Measurements from ENCODE around the gene MRPS27.
"Not testable (repeated sequence)": the region's sequence is repeated elsewhere in the genome, so short reads cannot be mapped to it uniquely, and the experiment has no call there.

MRPS27 gene

DNA sequence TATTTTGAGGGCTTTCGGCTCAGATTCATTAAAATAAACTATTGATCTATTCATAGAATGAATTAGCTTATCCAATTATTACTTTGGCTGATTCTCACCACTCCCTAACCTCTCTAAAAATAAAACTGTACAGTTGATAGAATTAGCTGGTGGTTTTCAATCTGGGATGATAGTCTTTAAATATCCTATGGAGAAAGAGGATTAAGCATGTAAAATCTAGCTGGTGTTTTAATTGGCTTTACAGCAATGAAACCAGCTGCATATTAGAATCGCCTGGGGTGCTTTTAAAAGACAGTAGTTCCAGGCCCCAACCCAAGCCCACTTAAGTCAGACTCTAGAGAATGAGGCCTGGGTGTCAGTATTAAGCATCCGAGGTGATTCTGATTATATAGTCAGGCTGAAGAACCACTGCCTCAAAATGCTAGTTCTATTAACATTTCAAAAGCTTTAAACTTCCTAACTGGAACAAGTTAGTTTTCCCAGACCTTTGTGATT, 117.7 kb downstream of the MRPS27 start:
- no peak for DNase-seq (ENCODE audit: low read depth in 2 of 2)

DNA sequence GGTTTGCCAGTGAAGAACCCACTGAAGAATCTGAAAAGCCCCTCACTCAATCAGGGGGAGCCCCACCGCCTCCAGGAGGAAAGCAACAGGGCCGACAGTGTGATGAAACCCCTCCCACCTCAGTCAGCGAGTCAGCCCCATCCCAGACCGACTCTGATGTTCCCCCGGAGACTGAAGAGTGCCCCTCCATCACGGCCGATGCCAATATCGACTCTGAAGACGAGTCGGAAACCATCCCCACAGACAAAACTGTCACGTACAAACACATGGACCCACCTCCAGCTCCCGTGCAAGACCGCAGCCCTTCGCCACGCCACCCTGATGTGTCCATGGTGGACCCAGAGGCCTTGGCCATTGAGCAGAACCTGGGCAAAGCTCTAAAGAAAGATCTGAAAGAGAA, 120.4 kb downstream of the MRPS27 start:
- no peak for DNase-seq (ENCODE audit: low read depth in 2 of 2)

DNA sequence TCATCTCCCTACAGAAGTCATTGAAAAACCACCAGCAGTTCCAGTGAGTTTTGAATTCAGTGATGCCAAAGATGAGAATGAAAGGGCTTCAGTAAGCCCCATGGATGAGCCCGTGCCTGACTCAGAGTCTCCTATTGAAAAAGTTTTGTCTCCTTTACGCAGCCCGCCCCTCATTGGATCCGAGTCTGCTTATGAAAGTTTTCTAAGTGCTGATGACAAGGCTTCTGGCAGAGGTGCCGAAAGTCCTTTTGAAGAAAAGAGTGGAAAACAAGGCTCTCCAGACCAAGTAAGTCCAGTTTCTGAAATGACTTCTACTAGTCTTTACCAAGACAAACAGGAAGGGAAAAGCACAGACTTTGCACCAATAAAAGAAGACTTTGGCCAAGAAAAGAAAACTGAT, 122.6 kb downstream of the MRPS27 start:
- no peak for DNase-seq (ENCODE audit: low read depth in 2 of 2)

DNA sequence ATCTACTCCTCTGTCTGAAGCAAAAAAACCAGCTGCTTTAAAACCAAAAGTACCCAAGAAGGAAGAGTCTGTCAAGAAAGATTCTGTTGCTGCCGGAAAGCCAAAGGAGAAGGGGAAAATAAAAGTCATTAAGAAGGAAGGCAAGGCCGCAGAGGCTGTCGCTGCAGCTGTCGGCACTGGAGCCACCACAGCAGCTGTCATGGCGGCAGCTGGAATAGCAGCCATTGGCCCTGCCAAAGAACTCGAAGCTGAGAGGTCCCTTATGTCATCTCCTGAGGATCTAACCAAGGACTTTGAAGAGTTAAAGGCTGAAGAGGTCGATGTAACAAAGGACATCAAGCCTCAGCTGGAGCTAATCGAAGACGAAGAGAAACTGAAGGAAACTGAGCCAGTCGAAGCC, 124.5 kb downstream of the MRPS27 start:
- DNase-seq (ENCODE audit: low read depth in 2 of 2): no peak

DNA sequence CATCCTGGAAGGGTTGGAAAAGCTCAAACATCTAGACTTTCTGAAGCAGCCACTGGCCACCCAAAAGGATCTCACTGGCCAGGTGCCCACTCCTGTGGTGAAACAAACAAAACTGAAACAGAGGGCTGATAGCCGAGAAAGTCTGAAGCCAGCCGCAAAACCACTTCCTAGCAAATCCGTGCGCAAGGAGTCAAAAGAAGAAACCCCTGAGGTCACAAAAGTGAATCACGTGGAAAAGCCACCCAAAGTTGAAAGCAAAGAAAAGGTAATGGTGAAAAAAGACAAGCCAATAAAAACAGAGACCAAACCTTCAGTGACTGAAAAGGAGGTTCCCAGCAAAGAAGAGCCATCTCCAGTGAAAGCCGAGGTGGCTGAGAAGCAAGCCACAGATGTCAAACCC, 125.2 kb downstream of the MRPS27 start:
- DNase-seq (ENCODE audit: low read depth in 2 of 2): peak; percentile 20 to 37

DNA sequence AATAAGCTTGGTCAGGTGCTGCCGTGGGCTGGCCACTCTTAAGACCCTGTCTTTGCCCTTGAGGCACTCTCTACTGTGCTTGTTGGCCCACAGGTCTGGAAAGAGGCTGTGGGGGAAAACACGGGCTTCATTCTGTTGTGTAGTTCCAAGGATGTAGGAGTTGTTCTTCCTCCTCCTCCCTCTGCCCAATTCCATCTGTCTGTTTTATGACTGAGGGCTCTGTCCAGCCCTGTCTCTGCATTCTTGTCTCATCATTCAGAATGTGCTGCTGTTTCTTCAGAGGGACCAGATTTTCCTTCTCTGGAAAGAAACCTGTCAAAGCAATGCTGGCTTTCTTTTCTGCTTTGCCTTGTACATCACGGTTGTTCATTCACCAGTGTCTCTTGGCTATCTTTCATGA, 128.6 kb downstream of the MRPS27 start:
- DNase-seq (ENCODE audit: low read depth in 2 of 2): no peak

DNA sequence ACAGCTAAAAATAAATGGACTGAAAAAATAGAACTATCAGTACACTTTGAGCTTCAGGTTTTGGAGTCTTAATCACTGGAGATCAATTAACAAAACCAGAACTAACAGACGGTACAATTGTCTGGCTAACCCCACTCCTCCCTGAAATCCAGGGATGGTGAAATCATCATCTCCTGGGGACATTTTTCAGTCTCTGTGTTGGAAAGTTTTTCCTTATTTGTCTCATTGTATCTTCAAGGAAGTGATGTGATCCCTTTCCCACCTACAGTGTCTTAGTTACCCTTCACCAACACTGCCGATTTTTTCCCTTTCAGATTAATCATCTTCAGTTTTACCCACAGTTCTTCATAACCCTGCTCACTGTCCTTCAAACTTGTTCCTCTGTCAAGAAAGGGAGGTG, 130.9 kb downstream of the MRPS27 start:
- no peak for DNase-seq (ENCODE audit: low read depth in 2 of 2)

DNA sequence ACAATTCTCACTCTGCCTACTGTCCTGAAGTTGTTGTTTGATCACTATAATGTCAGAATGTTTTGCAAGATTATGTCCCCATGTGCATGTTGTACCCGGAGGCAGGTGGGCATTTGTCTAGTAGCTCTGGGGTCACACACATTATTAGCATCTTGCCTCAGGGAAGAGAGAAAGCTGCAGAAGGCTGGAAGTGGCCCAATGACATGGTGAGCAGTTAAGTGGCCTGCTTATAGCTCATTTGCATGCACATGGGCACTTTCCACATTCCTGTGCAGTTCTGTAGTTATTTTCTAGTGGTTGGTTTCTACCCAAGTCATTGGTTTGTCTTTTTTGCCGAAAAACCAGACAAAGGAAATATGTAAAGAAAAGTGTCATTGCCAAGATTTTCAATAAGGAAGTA, 131.9 kb downstream of the MRPS27 start:
- DNase-seq (ENCODE audit: low read depth in 2 of 2): no peak

DNA sequence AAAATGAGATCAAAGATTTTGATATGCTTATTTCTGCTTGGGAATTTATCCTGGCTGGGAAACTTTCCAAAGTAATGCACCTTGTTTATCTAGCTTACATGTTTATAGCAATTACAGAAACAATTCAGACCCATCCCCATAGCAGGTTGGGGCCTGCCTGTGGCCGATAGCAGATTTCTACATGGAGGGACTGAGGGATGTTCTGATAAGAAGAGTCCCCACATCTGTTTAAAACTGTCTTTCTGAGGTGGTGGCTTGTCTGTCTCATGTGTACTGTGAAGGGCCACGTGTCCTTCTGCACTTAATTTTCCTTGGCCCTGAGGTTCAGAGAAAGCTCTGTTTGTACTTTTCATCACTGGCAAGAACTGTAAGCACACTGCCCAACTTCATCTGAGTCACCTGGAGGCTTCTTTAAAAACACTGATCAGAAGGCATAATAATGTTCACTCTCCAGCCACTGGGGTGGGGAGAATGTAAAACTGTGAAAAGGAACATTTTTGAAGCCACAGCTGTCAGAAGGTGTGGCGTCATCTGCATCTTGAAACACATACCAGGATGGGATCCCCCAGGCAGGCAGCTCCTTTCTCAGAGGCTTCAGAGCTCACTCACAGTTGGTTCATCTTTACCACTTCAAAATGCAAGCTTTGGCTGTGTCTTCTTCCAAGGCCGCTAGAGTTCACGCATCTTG, 132.5 kb downstream of the MRPS27 start:
- DNase-seq (ENCODE audit: low read depth in 2 of 2): no peak

DNA sequence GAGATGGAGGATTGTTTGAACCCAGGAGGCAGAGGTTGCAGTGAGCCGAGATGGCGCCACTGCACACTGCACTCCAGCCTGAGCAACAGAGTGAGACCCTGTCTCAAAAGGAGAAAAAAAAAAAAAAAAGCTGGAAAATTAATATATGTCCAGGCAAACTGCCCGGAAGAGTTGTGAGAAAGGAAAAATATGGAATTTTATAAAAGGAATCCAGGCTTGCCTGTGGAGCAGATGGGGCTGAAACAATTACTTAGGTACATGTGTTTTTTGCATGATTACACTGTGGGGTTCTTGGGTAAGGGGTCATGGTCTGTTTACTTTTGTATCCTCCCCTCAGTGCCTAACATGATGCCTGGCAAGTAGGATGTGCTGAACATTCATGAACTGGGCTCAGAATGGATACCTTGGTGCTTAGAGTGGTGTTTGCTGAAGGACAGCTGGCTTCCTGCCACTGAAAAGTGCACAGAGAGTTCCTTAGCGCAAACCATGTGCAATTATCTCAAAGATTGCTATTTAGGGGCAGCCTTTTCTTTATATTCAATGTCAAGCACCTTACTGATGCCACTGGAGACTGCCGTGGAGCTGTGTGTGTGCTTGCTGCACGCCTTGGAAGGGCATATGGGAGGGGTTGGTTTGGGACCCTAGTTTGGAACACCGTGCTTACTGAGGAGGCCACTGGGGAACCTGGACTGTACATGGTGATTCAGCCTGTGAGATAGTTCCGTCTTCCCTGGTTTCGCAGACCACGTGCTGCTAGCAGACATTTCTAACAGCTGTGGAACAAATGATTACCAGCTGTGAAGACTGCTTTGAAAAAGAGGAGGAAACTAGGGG, 134.3 kb downstream of the MRPS27 start:
- no peak for DNase-seq (ENCODE audit: low read depth in 2 of 2)

DNA sequence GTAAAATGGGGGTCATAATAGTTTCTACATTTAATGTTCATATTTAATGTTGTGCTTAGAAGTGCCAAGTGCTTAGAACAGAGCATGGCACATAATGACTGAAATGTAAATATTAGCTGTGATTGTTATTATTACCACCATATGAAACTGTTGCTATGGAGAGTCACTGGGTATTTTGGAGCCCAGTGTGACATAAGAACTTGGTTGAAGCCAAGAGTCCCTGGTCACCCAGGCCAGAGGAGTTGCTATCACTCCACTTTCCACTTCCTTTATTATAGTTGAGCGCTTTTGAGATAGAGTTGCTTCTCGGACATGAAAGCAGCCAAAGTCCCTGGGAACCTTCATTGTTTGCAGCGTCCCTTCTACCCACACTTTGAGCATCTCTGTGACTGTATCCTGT, 135.6 kb downstream of the MRPS27 start:
- DNase-seq (ENCODE audit: low read depth in 2 of 2): no peak

DNA sequence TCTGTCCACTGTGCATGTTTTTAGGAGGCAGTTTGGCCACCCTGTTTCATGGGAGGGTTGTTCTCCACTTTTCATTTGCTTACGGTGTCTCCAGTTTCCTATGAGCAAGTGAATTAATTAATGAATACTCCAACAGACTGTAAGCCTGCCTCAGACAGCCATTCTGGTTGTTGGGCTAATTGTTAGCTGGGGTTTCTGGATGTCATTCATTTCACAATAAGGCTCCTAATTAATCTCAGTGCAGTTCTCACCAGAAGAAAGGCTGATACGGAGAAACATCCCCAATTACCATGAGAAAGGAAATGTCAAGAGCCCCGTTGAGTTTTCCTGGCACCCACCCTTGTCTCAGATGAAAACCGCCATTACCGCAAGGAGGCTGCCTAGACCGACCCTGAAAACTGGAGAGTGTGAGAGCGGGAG, 136.9 kb downstream of the MRPS27 start:
- DNase-seq (ENCODE audit: low read depth in 2 of 2): no peak

DNA sequence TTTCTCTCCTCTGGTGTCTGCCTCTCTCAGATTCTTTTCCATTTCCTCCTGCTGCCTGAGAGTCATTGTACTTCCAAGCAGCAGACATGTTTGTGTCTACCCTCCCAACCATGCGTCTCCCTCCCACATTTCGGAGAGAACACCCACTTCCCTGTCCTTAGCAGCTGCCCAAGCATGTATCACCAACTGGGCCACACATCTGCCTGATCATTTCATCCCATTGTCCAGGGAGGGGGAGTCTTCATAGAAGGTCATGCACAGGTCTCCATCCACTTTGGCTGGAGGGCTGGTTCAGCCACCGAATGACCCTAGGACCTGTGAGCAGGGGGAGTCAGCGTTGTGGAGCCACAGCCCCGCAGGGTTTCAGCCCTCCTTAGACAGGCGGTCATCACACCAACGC, 137.4 kb downstream of the MRPS27 start:
- DNase-seq (ENCODE audit: low read depth in 2 of 2): no peak

DNA sequence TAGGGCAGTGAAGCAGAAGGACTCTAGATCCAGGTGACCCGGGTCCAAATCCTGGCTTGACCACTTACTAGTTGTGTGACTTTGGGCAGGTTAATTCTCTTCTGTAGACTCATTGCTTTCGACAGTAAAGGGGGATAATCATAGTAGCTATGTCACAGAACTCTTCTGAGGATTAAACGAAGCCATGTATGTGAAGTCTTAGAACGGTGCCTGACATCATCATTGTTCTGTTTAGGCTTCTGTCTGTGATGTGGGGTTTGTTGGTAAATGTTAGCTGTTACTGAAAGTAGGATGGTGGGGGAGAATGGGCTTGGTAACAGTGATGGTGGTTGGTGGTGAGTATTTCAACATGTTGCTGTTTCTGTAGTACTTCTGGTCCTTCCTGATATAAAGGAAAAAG, 139.1 kb downstream of the MRPS27 start:
- DNase-seq (ENCODE audit: low read depth in 2 of 2): no peak

DNA sequence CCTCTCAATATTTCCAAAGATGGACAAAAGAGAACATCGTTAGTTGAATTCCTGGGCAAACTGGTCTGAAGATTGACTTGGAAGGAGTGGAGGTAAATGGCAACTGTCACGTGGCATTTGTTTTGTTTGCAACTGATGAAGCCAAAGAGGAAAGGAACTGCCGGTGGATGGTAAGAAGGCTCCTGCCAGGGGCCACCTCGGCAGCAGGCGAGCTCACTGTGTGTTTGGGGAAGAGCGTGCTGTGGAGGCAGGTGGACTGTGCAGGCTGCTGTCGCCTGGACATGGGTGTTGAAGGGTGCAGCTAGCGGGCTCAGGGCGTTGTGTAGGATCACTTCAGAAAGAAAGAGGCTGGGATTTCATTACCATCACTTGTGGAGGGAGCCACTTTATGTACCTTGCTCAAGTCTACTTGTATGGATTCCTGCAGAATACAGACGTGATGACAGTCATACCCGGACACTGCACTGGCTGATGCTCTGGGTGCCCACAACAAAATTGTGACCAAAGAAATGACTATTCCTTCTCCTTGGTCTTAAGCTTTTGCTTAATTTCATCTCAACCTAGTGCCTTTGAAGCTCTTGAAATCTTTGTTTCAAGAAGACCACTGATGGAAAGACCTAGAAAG, 140.1 kb downstream of the MRPS27 start:
- DNase-seq (ENCODE audit: low read depth in 2 of 2): no peak

DNA sequence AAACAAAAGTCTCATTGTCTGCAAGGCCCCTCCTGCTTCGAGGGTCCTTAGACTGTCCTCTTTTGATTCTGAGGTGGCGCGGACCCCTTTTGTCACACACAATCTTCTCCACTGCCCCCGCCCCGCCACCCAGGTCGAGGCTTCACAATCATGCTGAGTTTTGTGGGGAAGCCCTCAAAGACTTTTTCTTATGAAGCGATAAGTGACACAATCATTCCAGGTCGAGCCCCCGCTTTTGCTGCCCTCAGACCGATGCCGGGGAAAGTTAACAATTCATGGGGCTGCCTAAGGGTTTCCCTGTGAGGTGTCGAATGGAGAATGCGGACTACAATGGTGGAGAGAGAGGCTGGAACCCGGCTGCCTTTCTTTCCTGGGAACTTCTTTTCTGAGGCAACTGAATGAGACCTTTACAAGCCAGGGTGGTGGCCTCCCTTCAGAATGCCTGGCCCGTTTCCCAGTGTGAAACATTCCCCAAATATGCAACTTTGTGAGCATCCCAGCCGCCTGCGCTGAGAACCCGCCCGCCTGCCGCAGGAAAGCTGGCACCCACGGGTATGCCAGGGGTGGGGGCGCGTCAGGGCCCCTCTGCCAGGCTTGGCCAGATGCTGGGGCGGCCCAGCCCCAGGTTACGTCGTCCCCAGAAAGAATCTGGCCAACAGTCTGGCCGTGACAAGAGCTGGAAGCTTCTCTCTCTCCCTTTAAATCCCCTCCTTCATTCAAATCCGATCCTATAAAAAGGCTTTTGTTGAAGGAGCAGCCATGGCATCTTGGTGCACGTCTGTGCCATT, 140.8 kb downstream of the MRPS27 start:
- no peak for DNase-seq (ENCODE audit: low read depth in 2 of 2)

DNA sequence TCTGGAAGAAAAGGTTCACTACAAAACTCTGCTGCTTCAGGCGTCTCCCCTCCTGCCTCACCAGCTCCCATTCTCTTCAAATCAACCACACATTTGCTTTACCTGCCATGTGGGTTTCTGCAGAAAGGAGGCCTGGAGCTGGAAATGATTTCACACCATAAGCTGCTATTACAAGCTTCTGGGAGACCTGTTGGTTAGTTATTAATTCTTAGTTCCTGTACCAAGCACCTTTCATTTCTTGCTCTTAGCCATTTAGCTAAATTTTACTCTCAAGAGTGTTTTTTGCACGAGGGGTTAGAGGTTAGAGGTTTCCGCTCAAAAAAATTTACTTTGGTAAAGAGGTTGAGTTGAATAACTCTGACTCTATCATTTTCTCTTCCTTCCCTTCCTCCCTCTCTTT, 142.5 kb downstream of the MRPS27 start:
- DNase-seq (ENCODE audit: low read depth in 2 of 2): no peak

DNA sequence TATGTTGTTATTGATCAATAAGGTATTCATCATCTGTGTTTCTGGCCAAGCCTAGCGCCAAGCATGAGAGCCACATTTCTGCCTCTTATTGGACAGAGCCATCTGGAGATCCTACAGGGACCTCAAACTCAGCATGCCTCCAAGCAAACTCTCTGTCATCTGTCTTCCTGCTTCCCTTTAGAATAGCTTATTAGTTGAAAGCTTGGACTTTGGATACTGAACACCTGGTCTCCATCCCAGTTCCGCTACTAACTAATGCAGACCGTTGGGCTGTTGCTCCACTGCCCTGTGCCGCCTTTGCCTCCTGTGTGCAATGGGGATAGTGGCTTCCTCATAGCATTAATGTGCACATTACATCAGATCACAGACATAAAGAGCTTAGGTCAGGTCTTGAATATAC, 147.3 kb downstream of the MRPS27 start:
- no peak for DNase-seq (ENCODE audit: low read depth in 2 of 2)

DNA sequence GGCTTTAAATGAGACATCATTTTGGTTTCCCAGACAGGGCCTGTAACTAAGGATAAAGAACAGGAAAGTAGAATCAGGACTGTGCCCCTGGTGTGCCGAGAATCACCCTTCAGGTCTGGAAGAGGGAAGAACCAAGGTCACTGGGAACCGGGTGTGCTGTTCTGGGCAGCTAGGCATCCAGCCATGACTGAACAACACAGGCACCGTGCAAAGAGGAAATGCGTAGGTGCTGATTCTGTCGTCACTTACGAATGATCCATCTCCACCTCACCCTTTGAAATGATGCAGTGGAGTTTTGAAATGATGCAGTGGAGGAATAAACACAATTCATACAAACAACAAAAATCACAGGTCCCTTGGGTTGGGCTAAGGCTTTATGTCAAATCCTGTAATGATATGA, 148.4 kb downstream of the MRPS27 start:
- DNase-seq (ENCODE audit: low read depth in 2 of 2): no peak

DNA sequence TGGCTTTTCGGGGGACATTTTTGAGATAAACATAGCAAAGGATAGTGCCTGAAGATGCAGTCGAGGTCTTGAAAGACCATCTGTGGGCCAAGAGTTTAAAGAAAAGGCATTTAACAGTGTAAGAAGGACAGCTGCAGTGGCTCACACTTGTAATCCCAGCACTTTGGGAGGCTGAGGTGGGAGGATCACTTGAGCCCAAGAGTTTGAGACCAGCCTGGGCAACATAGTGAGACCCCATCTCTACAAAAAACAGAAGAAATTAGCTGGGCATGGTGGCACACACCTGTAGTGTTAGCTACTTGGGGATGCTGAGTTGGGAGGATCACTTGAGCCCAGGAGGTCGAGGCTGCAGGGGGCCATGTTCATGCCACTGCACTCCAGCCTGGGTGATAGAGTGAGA, 148.9 kb downstream of the MRPS27 start:
- not testable (repeated sequence) for DNase-seq (ENCODE audit: low read depth in 2 of 2)

DNA sequence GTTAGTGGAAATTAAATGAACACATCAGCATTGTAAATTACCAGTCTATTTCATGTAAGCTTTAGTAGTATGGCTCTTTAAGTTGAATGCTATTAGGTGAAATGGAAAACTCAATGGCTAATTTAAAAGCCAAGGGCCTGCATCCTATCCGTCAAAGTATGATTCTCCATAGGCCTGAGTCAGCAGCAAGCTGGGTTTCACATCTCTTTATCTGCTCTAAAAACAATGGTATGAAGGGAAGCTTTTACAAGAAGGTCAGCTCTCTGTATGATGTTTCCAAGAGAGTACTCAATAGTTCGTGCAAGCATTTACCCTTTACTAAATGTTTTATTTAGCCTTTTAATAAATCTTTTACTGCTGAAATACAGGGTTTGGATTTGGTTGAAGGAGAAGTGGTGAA, 149.9 kb downstream of the MRPS27 start:
- DNase-seq (ENCODE audit: low read depth in 2 of 2): no peak
